Neural progenitor cell (in vitro differentiated cells): ENCODE data around the gene CACUL1.

Experiments used
- EZH2 ChIP-seq: fragments of 200-600 bp; sonication (generic); IDR thresholded peaks from 2 replicates; pipeline ENCODE4 v1.6.1; 2017; ENCODE audit warnings: antibody characterized with exemption, mild to moderate bottlenecking, moderate library complexity
- TF ChIP-seq, protein P1 (sequence below): fragments of 200-600 bp; sonication (generic); IDR thresholded peaks from 2 replicates; pipeline ENCODE4 v1.5.1; 2017; ENCODE audit warnings: antibody characterized with exemption, mild to moderate bottlenecking

DNA sequence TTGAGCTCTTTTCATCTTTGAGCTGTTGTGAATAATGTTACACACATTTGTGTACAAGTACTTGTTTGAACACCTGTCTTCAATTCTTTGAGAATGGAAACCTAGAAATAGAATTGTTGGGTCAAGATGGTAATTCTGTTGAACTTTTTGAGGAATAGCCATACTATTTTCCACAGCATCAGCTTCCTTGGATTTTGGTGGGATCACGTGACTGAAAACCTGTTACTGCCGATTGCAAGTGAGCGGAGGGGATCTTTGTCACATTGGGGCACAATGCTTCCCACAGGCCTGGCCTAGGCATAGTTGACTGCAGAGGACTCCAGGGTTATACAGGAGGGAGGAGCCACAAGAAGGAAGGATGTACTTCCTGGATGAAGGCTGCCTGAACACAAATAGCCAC lies 21.3 kb upstream of the CACUL1 start:
- TF ChIP-seq, protein P1, sequence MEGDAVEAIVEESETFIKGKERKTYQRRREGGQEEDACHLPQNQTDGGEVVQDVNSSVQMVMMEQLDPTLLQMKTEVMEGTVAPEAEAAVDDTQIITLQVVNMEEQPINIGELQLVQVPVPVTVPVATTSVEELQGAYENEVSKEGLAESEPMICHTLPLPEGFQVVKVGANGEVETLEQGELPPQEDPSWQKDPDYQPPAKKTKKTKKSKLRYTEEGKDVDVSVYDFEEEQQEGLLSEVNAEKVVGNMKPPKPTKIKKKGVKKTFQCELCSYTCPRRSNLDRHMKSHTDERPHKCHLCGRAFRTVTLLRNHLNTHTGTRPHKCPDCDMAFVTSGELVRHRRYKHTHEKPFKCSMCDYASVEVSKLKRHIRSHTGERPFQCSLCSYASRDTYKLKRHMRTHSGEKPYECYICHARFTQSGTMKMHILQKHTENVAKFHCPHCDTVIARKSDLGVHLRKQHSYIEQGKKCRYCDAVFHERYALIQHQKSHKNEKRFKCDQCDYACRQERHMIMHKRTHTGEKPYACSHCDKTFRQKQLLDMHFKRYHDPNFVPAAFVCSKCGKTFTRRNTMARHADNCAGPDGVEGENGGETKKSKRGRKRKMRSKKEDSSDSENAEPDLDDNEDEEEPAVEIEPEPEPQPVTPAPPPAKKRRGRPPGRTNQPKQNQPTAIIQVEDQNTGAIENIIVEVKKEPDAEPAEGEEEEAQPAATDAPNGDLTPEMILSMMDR = no peak
- TF ChIP-seq EZH2 = no peak
